Kidney (tissue), 14 donors: ENCODE data around the gene RNF8. TPM values are rescaled to one million over a fixed set of nuclear protein-coding genes. Genes with fewer than 3 reads are reported as not detected.
A peak's percentile ranks its signal among the peaks of the same experiment; 100 is the strongest.

ENCODE experiments used
- DNase-seq, 5 donors: peaks; one replicate each; pipeline ENCODE4 v3.0.0-alpha.2; 2013 to 2020
- FAIRE-seq: peaks from 2 replicates; lab custom pipeline; 2012; peaks lifted over from hg19 to GRCh38; lab: Jason Lieb, UNC
- H3K27ac ChIP-seq, 2 donors: one replicate each; pipeline ENCODE4 v1.7.0; 2013; ENCODE audit warnings: low read depth in 2 of 2, low read length in 2 of 2, inconsistent platforms in 1 of 2
- H3K27me3 ChIP-seq: one replicate; pipeline ENCODE4 v1.7.1; 2013; ENCODE audit warnings: low read length, inconsistent platforms; ENCODE audit not compliant: control insufficient read depth, insufficient read depth
- H3K36me3 ChIP-seq, 3 donors: one replicate each; pipeline versions ENCODE4 v1.7.0 to v1.7.1; 2013; ENCODE audit warnings: low read length in 3 of 3, control low read depth in 1 of 3, inconsistent platforms in 1 of 3; ENCODE audit not compliant: insufficient read depth in 3 of 3, control insufficient read depth in 2 of 3
- H3K4me1 ChIP-seq, 3 donors: one replicate each; pipeline versions ENCODE4 v1.7.0 to v1.7.1; 2013; ENCODE audit warnings: low read length in 3 of 3, inconsistent platforms in 1 of 3, low read depth in 1 of 3; ENCODE audit not compliant: control insufficient read depth in 2 of 3, insufficient read depth in 2 of 3
- H3K4me3 ChIP-seq, 3 donors: one replicate each; pipeline versions ENCODE4 v1.7.0 to v1.8.1; 2013; ENCODE audit warnings: low read length in 3 of 3, control low read depth in 1 of 3, inconsistent platforms in 1 of 3
- H3K9ac ChIP-seq, 3 donors: one replicate each; pipeline versions ENCODE4 v1.7.0 to v1.7.1; 2013; ENCODE audit warnings: low read length in 3 of 3, control low read depth in 1 of 3, inconsistent platforms in 1 of 3
- H3K9me3 ChIP-seq, 3 donors: one replicate each; pipeline versions ENCODE4 v1.7.0 to v1.7.1; 2013; ENCODE audit warnings: low read length in 3 of 3, control low read depth in 1 of 3, inconsistent platforms in 1 of 3; ENCODE audit not compliant: control insufficient read depth in 2 of 3, insufficient read depth in 1 of 3
- intact Hi-C: fragments of 100-400 bp; cut with DNase I; formaldehyde crosslinking; loops from one replicate; pipeline ENCODE4 v1.11.1; 2022
- polyA plus RNA-seq: library from polyadenylated mRNA; stranded (reverse); fragments of 350-450 nt; fragmentation: Illumina TruSeq; extraction: RNeasy Lipid Tissue Mini Kit (QIAGEN cat#74804); gene quantifications from one replicate; pipeline ENCODE4 v1.2.3, GENCODE V29; 2014; ENCODE audit warnings: low read depth, low replicate concordance; ENCODE audit not compliant: insufficient read depth
- total RNA-seq: library from RNA; stranded (reverse); fragmentation: NEBNext Ultra II Directional; extraction: Animal tissue kit (Norgen Biotek cat#: 25700); gene quantifications from one replicate; pipeline ENCODE4 v1.2.1, GENCODE V29; 2021
- TF ChIP-seq, protein P1 (sequence below): IDR thresholded peaks from 3 replicates; pipeline ENCODE4 v1.5.1; 2012; ENCODE audit warnings: mild to moderate bottlenecking, moderate library complexity, borderline replicate concordance; ENCODE audit not compliant: insufficient read depth; ENCODE audit errors: extremely low read depth
- donor health status: control.
- donor health status: control.
- donor health status: control.
- donor health status: control.
- donor health status: control.
- donor health status: DM: yes; HTN: yes; CAD: no.
- donor health status: Normal renal cell carcinoma (clear cell type).

Gene RNF8
- total and polyA plus RNA-seq, 2 donors from 2014 or later = 18.4 to 18.5 TPM

DNA sequence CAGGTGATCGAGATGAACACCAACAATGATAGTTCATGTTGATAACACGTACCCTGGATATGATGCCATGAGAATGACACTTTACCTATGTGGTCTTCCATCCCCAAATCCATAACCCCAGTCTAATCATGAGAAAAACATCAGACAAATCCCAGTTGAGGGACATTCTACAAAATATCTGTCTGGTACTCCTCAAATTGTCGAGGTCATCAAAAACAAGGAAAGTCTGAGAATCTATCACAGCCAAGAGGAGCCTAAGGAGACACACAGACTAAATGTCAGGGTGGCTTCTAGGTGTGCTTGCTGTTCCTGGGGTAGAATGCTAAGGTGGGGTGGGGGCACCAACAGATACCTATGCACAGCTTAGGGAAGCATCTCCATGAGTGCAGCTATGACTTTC is 2.8 kb upstream of the RNF8 start:
- DNase-seq (no peak), FAIRE-seq (no peak)
- no peaks in the 10 kb centered on the region for H3K27me3 ChIP-seq
- H3K9ac ChIP-seq = no peak overlapping the region
- TF ChIP-seq, protein P1, sequence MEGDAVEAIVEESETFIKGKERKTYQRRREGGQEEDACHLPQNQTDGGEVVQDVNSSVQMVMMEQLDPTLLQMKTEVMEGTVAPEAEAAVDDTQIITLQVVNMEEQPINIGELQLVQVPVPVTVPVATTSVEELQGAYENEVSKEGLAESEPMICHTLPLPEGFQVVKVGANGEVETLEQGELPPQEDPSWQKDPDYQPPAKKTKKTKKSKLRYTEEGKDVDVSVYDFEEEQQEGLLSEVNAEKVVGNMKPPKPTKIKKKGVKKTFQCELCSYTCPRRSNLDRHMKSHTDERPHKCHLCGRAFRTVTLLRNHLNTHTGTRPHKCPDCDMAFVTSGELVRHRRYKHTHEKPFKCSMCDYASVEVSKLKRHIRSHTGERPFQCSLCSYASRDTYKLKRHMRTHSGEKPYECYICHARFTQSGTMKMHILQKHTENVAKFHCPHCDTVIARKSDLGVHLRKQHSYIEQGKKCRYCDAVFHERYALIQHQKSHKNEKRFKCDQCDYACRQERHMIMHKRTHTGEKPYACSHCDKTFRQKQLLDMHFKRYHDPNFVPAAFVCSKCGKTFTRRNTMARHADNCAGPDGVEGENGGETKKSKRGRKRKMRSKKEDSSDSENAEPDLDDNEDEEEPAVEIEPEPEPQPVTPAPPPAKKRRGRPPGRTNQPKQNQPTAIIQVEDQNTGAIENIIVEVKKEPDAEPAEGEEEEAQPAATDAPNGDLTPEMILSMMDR = no peak
- H3K4me1 ChIP-seq = peaks cover 2 to 9% (median 7%) of the 10 kb centered on the region in 3 donors
- no peaks in the 10 kb centered on the region for H3K36me3 ChIP-seq
- H3K27ac ChIP-seq = no peak overlapping the region
- no peak overlapping the region for H3K4me3 ChIP-seq
- H3K9me3 ChIP-seq = no peaks in the 10 kb centered on the region
- intact Hi-C loops = no loop called here

DNA sequence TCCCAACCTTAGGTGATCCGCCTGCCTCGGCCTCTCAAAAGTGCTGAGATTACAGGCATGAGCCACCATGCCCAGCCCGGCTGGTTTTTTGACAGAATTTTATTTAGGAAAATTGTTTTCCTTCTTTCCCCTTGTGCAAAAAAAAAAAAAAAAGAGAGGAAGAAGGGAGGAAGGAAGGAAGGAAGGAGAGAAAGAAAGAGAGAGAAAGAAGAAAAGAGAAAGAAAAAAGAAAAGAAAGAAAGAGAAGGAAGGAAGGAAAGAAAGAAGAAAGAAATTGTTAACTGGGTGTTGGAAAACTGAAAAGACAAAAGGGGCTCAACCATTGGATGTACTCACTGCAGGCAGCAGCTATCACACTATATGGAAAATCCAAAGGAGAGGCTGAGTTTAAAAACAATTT is 1.4 kb upstream of the RNF8 start:
- no peaks in the 10 kb centered on the region for H3K9me3 ChIP-seq
- no peaks in the 10 kb centered on the region for H3K36me3 ChIP-seq
- TF ChIP-seq, protein P1 = no peak
- intact Hi-C loops = no loop called here
- H3K27ac ChIP-seq = no peak overlapping the region
- FAIRE-seq = no peak
- peaks cover 2 to 9% (median 7%) of the 10 kb centered on the region in 3 donors for H3K4me1 ChIP-seq
- H3K4me3 ChIP-seq = no peak overlapping the region
- H3K9ac ChIP-seq = no peak overlapping the region
- no peak for DNase-seq
- H3K27me3 ChIP-seq = no peaks in the 10 kb centered on the region

DNA sequence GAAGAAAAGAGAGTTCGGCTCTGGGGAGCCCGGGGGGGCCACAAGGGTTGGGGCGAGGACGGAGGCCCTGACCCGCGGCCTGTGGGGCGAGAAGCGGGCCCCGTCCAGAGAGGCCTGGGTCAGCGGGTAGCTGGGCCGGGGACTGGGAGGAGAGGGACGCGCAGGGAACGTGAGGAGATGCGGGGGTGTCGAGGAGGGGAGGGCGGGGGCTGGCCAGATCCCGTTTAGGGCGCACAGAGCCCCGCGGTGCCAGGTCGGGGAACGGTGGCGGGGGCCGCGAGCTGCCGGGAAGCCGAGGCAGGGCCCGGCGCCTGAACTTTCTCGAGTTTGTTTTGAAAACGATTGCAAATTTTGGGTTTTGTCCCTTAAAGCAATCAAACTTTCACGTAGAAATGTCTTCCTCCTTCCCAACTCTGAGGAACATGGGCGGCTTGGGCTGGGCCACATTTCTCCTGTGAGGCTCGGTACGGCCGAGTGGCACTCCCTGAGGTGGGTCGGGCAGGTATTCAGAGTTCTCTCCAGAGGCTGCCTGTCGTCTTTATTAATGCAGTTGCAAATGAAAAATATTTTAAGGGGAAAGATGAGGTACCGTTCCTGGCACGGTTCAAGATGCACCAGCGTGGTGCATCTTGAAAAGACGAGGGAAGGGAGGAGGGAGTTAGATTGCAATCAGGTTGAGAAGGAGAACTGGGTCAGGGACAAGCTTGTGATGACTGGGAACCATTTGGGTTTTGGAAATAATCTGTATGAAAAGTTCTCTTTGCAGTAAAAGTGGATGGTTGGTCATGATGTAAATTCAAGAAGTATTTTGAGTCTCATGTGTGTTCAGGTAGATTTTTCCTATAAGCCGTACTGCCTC is 972 bp downstream of the RNF8 start:
- peak overlapping the region; percentile 76 to 80 (median 76) for H3K4me3 ChIP-seq
- H3K9ac ChIP-seq = peak overlapping the region in 2 of 3 donors; percentile 41 to 70
- no peaks in the 10 kb centered on the region for H3K36me3 ChIP-seq
- H3K9me3 ChIP-seq = no peaks in the 10 kb centered on the region
- TF ChIP-seq, protein P1 = no peak
- intact Hi-C loops = no loop called here
- H3K27me3 ChIP-seq = no peaks in the 10 kb centered on the region
- peak overlapping the region in 1 of 2 donors; percentile 58 for H3K27ac ChIP-seq
- FAIRE-seq (no peak), DNase-seq (peak in 4 of 5 donors; percentile 25 to 48 (median 32))
- H3K4me1 ChIP-seq = peaks cover 2 to 9% (median 7%) of the 10 kb centered on the region in 3 donors
